ENCODE results near the gene SLF1. TPM values are rescaled to one million over a fixed set of nuclear protein-coding genes. Genes with fewer than 3 reads are reported as not detected.

SLF1 gene
- total and polyA plus RNA-seq, 2 of the 8 experiments (the other 6 are each of a cell fraction or from before 2014, with no cell fraction given): 4.8 to 15.7 TPM

DNA sequence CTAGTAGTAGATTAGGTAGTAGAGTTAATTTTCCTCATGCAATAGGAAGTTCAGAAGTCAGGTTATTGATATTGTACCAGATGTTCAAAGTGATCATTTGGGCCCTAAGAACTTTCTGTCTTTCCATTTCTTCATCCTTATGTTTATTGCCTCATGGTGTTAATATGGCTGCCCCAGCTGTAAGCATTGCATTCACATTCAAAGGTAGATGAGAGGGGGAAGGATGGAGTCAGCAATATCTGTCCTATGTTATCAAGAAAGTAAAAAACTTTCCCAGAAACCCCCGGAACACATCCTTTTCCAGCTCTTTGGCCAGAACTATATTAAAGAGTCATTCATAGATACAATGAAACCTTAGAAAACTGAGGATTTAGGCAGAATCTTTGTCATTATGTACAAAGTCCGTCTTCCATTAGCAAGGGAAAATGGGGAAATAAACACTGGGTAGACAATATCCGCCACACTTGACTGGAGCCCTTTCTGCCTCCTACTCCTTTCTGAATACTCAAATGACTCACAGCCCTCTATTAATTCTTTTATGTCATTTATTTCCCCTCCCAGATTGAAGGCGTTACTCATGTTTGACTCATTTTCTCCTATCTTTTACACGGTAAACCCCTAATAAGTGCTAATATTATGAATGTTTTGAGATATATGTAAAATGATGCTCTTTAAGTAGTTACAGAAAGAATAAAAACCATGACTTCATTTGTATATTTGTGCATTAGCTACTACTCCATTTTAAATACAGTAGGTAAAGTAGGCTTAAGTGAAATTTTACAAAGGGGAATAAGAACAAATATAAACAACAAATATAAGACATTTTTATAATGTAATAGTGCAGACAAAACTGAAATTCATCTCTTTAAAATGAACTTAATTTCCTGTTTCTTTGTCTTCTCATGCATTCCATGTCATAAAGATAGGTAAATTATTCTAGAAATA, 127.6 kb downstream of the SLF1 start (continued):
- TF ChIP-seq, protein P1, sequence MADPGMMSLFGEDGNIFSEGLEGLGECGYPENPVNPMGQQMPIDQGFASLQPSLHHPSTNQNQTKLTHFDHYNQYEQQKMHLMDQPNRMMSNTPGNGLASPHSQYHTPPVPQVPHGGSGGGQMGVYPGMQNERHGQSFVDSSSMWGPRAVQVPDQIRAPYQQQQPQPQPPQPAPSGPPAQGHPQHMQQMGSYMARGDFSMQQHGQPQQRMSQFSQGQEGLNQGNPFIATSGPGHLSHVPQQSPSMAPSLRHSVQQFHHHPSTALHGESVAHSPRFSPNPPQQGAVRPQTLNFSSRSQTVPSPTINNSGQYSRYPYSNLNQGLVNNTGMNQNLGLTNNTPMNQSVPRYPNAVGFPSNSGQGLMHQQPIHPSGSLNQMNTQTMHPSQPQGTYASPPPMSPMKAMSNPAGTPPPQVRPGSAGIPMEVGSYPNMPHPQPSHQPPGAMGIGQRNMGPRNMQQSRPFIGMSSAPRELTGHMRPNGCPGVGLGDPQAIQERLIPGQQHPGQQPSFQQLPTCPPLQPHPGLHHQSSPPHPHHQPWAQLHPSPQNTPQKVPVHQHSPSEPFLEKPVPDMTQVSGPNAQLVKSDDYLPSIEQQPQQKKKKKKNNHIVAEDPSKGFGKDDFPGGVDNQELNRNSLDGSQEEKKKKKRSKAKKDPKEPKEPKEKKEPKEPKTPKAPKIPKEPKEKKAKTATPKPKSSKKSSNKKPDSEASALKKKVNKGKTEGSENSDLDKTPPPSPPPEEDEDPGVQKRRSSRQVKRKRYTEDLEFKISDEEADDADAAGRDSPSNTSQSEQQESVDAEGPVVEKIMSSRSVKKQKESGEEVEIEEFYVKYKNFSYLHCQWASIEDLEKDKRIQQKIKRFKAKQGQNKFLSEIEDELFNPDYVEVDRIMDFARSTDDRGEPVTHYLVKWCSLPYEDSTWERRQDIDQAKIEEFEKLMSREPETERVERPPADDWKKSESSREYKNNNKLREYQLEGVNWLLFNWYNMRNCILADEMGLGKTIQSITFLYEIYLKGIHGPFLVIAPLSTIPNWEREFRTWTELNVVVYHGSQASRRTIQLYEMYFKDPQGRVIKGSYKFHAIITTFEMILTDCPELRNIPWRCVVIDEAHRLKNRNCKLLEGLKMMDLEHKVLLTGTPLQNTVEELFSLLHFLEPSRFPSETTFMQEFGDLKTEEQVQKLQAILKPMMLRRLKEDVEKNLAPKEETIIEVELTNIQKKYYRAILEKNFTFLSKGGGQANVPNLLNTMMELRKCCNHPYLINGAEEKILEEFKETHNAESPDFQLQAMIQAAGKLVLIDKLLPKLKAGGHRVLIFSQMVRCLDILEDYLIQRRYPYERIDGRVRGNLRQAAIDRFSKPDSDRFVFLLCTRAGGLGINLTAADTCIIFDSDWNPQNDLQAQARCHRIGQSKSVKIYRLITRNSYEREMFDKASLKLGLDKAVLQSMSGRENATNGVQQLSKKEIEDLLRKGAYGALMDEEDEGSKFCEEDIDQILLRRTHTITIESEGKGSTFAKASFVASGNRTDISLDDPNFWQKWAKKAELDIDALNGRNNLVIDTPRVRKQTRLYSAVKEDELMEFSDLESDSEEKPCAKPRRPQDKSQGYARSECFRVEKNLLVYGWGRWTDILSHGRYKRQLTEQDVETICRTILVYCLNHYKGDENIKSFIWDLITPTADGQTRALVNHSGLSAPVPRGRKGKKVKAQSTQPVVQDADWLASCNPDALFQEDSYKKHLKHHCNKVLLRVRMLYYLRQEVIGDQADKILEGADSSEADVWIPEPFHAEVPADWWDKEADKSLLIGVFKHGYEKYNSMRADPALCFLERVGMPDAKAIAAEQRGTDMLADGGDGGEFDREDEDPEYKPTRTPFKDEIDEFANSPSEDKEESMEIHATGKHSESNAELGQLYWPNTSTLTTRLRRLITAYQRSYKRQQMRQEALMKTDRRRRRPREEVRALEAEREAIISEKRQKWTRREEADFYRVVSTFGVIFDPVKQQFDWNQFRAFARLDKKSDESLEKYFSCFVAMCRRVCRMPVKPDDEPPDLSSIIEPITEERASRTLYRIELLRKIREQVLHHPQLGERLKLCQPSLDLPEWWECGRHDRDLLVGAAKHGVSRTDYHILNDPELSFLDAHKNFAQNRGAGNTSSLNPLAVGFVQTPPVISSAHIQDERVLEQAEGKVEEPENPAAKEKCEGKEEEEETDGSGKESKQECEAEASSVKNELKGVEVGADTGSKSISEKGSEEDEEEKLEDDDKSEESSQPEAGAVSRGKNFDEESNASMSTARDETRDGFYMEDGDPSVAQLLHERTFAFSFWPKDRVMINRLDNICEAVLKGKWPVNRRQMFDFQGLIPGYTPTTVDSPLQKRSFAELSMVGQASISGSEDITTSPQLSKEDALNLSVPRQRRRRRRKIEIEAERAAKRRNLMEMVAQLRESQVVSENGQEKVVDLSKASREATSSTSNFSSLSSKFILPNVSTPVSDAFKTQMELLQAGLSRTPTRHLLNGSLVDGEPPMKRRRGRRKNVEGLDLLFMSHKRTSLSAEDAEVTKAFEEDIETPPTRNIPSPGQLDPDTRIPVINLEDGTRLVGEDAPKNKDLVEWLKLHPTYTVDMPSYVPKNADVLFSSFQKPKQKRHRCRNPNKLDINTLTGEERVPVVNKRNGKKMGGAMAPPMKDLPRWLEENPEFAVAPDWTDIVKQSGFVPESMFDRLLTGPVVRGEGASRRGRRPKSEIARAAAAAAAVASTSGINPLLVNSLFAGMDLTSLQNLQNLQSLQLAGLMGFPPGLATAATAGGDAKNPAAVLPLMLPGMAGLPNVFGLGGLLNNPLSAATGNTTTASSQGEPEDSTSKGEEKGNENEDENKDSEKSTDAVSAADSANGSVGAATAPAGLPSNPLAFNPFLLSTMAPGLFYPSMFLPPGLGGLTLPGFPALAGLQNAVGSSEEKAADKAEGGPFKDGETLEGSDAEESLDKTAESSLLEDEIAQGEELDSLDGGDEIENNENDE (IDR thresholded peaks at IDR 0.05; ENCODE audit: insufficient replicate concordance, low read length): no peak
- TF ChIP-seq, protein P2, sequence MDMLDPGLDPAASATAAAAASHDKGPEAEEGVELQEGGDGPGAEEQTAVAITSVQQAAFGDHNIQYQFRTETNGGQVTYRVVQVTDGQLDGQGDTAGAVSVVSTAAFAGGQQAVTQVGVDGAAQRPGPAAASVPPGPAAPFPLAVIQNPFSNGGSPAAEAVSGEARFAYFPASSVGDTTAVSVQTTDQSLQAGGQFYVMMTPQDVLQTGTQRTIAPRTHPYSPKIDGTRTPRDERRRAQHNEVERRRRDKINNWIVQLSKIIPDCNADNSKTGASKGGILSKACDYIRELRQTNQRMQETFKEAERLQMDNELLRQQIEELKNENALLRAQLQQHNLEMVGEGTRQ (IDR thresholded peaks at IDR 0.05; ENCODE audit: low read length): no peak
- TF ChIP-seq TCF12 (IDR thresholded peaks at IDR 0.05; ENCODE audit: low read depth, low read length) (no peak), KDM5A (IDR thresholded peaks at IDR 0.05; ENCODE audit: low read length) (no peak), SUZ12 (IDR thresholded peaks at IDR 0.05; ENCODE audit: low read length) (no peak), YY1 (IDR thresholded peaks at IDR 0.05; ENCODE audit: low read depth, low read length) (no peak), SIX5 (IDR thresholded peaks at IDR 0.05; ENCODE audit: low read depth, low read length) (no peak), RFX5 (IDR thresholded peaks at IDR 0.05; ENCODE audit: borderline replicate concordance, low read depth, low read length) (no peak), CHD2 (IDR thresholded peaks at IDR 0.05; ENCODE audit: low read length) (no peak)
